ENCODE results near the gene MYO1C. TPM values are rescaled to one million over a fixed set of nuclear protein-coding genes. Genes with fewer than 3 reads are reported as not detected.

MYO1C gene
- total RNA-seq, 2 donors from 2014 or later: 94.4 to 120 TPM

GRCh38 chr17:1480747-1481465 is 11.6 kb downstream of the MYO1C start:
- DNase-seq (ENCODE audit: low spot score): no peak
- Histone ChIP-seq H3K9me3 (no peaks in the 10 kb centered on the region), H3K4me3 (no peak overlapping the region), H3K4me1 (replicated peaks) (peaks cover 4% of the 10 kb centered on the region), H3K36me3 (peaks cover 0 to 29% of the 10 kb centered on the region in 2 donors), H3K27me3 (replicated peaks; ENCODE audit: insufficient read depth) (no peaks in the 10 kb centered on the region), H3K27ac (no peak overlapping the region)
- TF ChIP-seq CTCF (IDR thresholded peaks at IDR 0.05): no peak
- TF ChIP-seq POLR2A (IDR thresholded peaks at IDR 0.05): no peak
- no peak for TF ChIP-seq POLR2AphosphoS5 (IDR thresholded peaks at IDR 0.05)
- 76% methylated on average over 17 of the region's 18 CpGs for WGBS
- intact Hi-C loops (cut with DNase I): no loop called here

GRCh38 chr17:1478418-1478817 is 14.1 kb downstream of the MYO1C start:
- intact Hi-C loops (cut with DNase I): no loop called here
- Histone ChIP-seq H3K36me3 (peaks cover 6 to 29% of the 10 kb centered on the region in 2 donors), H3K27ac (no peak overlapping the region), H3K27me3 (replicated peaks; ENCODE audit: insufficient read depth) (no peaks in the 10 kb centered on the region), H3K4me3 (no peak overlapping the region), H3K4me1 (replicated peaks) (no peaks in the 10 kb centered on the region), H3K9me3 (no peaks in the 10 kb centered on the region)
- 84% methylated on average over 26 of the region's 26 CpGs for WGBS
- DNase-seq (ENCODE audit: low spot score): no peak
- TF ChIP-seq POLR2A (IDR thresholded peaks at IDR 0.05): no peak
- no peak for TF ChIP-seq CTCF (IDR thresholded peaks at IDR 0.05)
- no peak for TF ChIP-seq POLR2AphosphoS5 (IDR thresholded peaks at IDR 0.05)

- no peak for DNase-seq (ENCODE audit: low spot score)
- TF ChIP-seq POLR2AphosphoS5 (IDR thresholded peaks at IDR 0.05) (no peak), POLR2A (IDR thresholded peaks at IDR 0.05) (no peak), CTCF (IDR thresholded peaks at IDR 0.05) (no peak)
- no peaks in the 10 kb centered on the region for H3K27me3 ChIP-seq (replicated peaks; ENCODE audit: insufficient read depth)
- no peak overlapping the region for H3K27ac ChIP-seq
- intact Hi-C loops (cut with DNase I): no loop called here
- H3K4me1 ChIP-seq (replicated peaks): no peaks in the 10 kb centered on the region
- H3K4me3 ChIP-seq: no peak overlapping the region
- peaks cover 11 to 29% of the 10 kb centered on the region in 2 donors for H3K36me3 ChIP-seq
- 88% methylated on average over 15 of the region's 15 CpGs for WGBS
- H3K9me3 ChIP-seq: no peaks in the 10 kb centered on the region
Observed at GRCh38 chr17:1475321-1475854, 17.1 kb downstream of the MYO1C start.

- TF ChIP-seq POLR2A (IDR thresholded peaks at IDR 0.05): no peak
- TF ChIP-seq POLR2AphosphoS5 (IDR thresholded peaks at IDR 0.05): no peak
- TF ChIP-seq CTCF (IDR thresholded peaks at IDR 0.05): no peak
- H3K36me3 ChIP-seq: peaks cover 14 to 35% of the 10 kb centered on the region in 2 donors
- WGBS: 86% methylated on average over 31 of the region's 31 CpGs
- H3K9me3 ChIP-seq: no peaks in the 10 kb centered on the region
- intact Hi-C loops (cut with DNase I): no loop called here
- no peak overlapping the region for H3K4me3 ChIP-seq
- no peak for DNase-seq (ENCODE audit: low spot score)
- H3K27me3 ChIP-seq (replicated peaks; ENCODE audit: insufficient read depth): no peaks in the 10 kb centered on the region
- H3K27ac ChIP-seq: no peak overlapping the region
- no peaks in the 10 kb centered on the region for H3K4me1 ChIP-seq (replicated peaks)
Observed at GRCh38 chr17:1474402-1475189, 17.9 kb downstream of the MYO1C start.
